IPS-18a (cell line): ENCODE measurements around the gene OASL.

Experiments
- H3K27ac ChIP-seq: one replicate; pipeline ENCODE4 v1.5.1; 2013; ENCODE audit warnings: low read length
- H3K27me3 ChIP-seq: one replicate; pipeline ENCODE4 v1.6.1; 2013; ENCODE audit warnings: mild to moderate bottlenecking, low read length; ENCODE audit not compliant: control insufficient read depth, insufficient read depth
- H3K36me3 ChIP-seq: one replicate; pipeline ENCODE4 v1.6.1; 2013; ENCODE audit warnings: low read depth, low read length; ENCODE audit not compliant: control insufficient read depth
- H3K4me1 ChIP-seq: one replicate; pipeline ENCODE4 v1.6.1; 2013; ENCODE audit warnings: low read depth, low read length; ENCODE audit not compliant: control insufficient read depth
- H3K4me3 ChIP-seq: one replicate; pipeline ENCODE4 v1.5.1; 2013; ENCODE audit warnings: low read length
- H3K9ac ChIP-seq: one replicate; pipeline ENCODE4 v1.6.1; 2013; ENCODE audit warnings: mild to moderate bottlenecking, low read length, moderate library complexity
- H3K9me3 ChIP-seq: one replicate; pipeline ENCODE4 v1.6.1; 2013; ENCODE audit warnings: low read depth, low read length; ENCODE audit not compliant: control insufficient read depth

OASL gene

GRCh38 chr12:120994589-120995337, 44.3 kb downstream of the OASL start:
- no peak overlapping the region for H3K9ac ChIP-seq
- no peaks in the 10 kb centered on the region for H3K27me3 ChIP-seq
- H3K4me3 ChIP-seq = no peak overlapping the region
- H3K27ac ChIP-seq = no peak overlapping the region
- H3K4me1 ChIP-seq = no peaks in the 10 kb centered on the region
- H3K36me3 ChIP-seq = no peaks in the 10 kb centered on the region
- no peaks in the 10 kb centered on the region for H3K9me3 ChIP-seq

GRCh38 chr12:120994059-120994458, 45.0 kb downstream of the OASL start:
- Histone ChIP-seq H3K9me3 (no peaks in the 10 kb centered on the region), H3K27ac (no peak overlapping the region), H3K27me3 (no peaks in the 10 kb centered on the region), H3K4me3 (no peak overlapping the region), H3K9ac (no peak overlapping the region), H3K4me1 (no peaks in the 10 kb centered on the region), H3K36me3 (no peaks in the 10 kb centered on the region)

- H3K4me3 ChIP-seq = no peak overlapping the region
- no peak overlapping the region for H3K9ac ChIP-seq
- H3K4me1 ChIP-seq = no peaks in the 10 kb centered on the region
- H3K27me3 ChIP-seq = no peaks in the 10 kb centered on the region
- H3K36me3 ChIP-seq = no peaks in the 10 kb centered on the region
- H3K9me3 ChIP-seq = no peaks in the 10 kb centered on the region
- no peak overlapping the region for H3K27ac ChIP-seq
Observed at GRCh38 chr12:120993496-120993895, 45.5 kb downstream of the OASL start.

- Histone ChIP-seq H3K27ac (no peak overlapping the region), H3K27me3 (no peaks in the 10 kb centered on the region), H3K4me1 (no peaks in the 10 kb centered on the region), H3K9me3 (no peaks in the 10 kb centered on the region), H3K9ac (no peak overlapping the region), H3K36me3 (no peaks in the 10 kb centered on the region), H3K4me3 (no peak overlapping the region)
Observed at GRCh38 chr12:120992989-120993388, 46.1 kb downstream of the OASL start.

- no peak overlapping the region for H3K9ac ChIP-seq
- no peaks in the 10 kb centered on the region for H3K36me3 ChIP-seq
- no peaks in the 10 kb centered on the region for H3K9me3 ChIP-seq
- H3K4me1 ChIP-seq = no peaks in the 10 kb centered on the region
- no peaks in the 10 kb centered on the region for H3K27me3 ChIP-seq
- H3K4me3 ChIP-seq = no peak overlapping the region
- no peak overlapping the region for H3K27ac ChIP-seq
Observed at GRCh38 chr12:120991965-120992364, 47.1 kb downstream of the OASL start.

GRCh38 chr12:120990487-120991055, 48.5 kb downstream of the OASL start:
- H3K27me3 ChIP-seq = no peaks in the 10 kb centered on the region
- no peaks in the 10 kb centered on the region for H3K36me3 ChIP-seq
- no peaks in the 10 kb centered on the region for H3K9me3 ChIP-seq
- no peak overlapping the region for H3K9ac ChIP-seq
- H3K4me1 ChIP-seq = no peaks in the 10 kb centered on the region
- H3K4me3 ChIP-seq = no peak overlapping the region
- no peak overlapping the region for H3K27ac ChIP-seq

GRCh38 chr12:120989687-120990086, 49.4 kb downstream of the OASL start:
- Histone ChIP-seq H3K9me3 (no peaks in the 10 kb centered on the region), H3K4me3 (no peak overlapping the region), H3K9ac (no peak overlapping the region), H3K4me1 (no peaks in the 10 kb centered on the region), H3K36me3 (no peaks in the 10 kb centered on the region), H3K27me3 (no peaks in the 10 kb centered on the region), H3K27ac (no peak overlapping the region)

GRCh38 chr12:120988658-120989057, 50.4 kb downstream of the OASL start:
- H3K9ac ChIP-seq = no peak overlapping the region
- H3K4me3 ChIP-seq = no peak overlapping the region
- H3K36me3 ChIP-seq = no peaks in the 10 kb centered on the region
- no peaks in the 10 kb centered on the region for H3K9me3 ChIP-seq
- H3K27ac ChIP-seq = no peak overlapping the region
- no peaks in the 10 kb centered on the region for H3K27me3 ChIP-seq
- no peaks in the 10 kb centered on the region for H3K4me1 ChIP-seq

GRCh38 chr12:120988234-120988633, 50.8 kb downstream of the OASL start:
- H3K9ac ChIP-seq = no peak overlapping the region
- H3K27ac ChIP-seq = no peak overlapping the region
- no peaks in the 10 kb centered on the region for H3K27me3 ChIP-seq
- no peaks in the 10 kb centered on the region for H3K9me3 ChIP-seq
- H3K4me3 ChIP-seq = no peak overlapping the region
- no peaks in the 10 kb centered on the region for H3K4me1 ChIP-seq
- H3K36me3 ChIP-seq = no peaks in the 10 kb centered on the region

- no peak overlapping the region for H3K4me3 ChIP-seq
- no peak overlapping the region for H3K27ac ChIP-seq
- H3K4me1 ChIP-seq = no peaks in the 10 kb centered on the region
- H3K27me3 ChIP-seq = no peaks in the 10 kb centered on the region
- no peak overlapping the region for H3K9ac ChIP-seq
- H3K36me3 ChIP-seq = no peaks in the 10 kb centered on the region
- no peaks in the 10 kb centered on the region for H3K9me3 ChIP-seq
Observed at GRCh38 chr12:120984351-120984898, 54.6 kb downstream of the OASL start.

GRCh38 chr12:120983759-120984158, 55.3 kb downstream of the OASL start:
- no peak overlapping the region for H3K27ac ChIP-seq

GRCh38 chr12:120982659-120983058, 56.4 kb downstream of the OASL start:
- Histone ChIP-seq H3K9me3 (no peaks in the 10 kb centered on the region), H3K9ac (no peak overlapping the region), H3K36me3 (no peaks in the 10 kb centered on the region), H3K4me3 (no peak overlapping the region), H3K27me3 (no peaks in the 10 kb centered on the region), H3K4me1 (no peaks in the 10 kb centered on the region), H3K27ac (no peak overlapping the region)

More at GRCh38 chr12:120983759-120984158, 55.3 kb downstream of the OASL start:
- Histone ChIP-seq H3K27me3 (no peaks in the 10 kb centered on the region), H3K4me1 (no peaks in the 10 kb centered on the region), H3K9me3 (no peaks in the 10 kb centered on the region), H3K4me3 (no peak overlapping the region), H3K9ac (no peak overlapping the region), H3K36me3 (no peaks in the 10 kb centered on the region)
